Activated T-helper 1 cell treated with Interleukin-2 at 50 U/mL for 16 hours (primary cell): ENCODE measurements around the gene XKR7.

ENCODE experiments used
- DNase-seq: peaks from one replicate; pipeline ENCODE4 v3.0.0-alpha.2; 2020; ENCODE audit warnings: low read depth

The XKR7 gene

DNA sequence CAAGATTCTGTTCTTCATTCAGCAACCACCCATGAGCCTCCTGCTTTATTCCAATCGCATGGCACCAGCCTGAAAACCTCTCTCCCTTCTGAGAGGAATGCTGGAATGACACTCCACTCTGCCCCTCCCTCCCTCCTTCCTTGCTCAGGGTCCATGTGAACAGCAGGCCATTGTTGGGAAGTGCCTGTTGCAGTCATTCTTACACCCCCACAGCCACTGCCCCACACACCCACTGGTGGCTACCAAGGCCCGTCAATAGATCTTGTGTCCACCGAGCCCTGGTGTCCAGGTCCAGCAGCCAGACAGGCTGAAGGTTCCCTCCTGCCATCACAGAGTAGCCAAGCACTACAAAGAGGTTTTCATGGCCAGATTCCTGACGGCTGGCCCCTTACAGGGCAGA, 22.6 kb upstream of the XKR7 start:
- no peak for DNase-seq

DNA sequence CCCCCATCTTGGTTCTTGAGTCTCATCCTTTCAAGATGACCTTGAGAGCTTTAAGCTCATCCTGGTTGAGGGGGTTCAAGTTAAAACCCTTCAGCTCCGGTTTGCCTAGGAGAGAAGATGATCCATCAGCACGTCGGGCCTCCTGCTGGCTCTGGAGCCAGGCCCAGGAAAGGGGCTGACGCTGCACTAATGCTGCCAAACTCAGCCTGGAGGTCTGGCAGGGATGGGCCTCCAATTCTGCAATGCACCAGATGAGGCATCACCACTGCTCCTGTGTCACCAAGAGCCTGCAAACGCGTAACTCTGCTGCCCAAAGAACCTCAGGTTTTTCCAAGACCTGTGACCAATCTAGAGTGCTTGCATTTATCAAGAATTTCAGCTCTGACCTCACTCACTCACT, 22.2 kb upstream of the XKR7 start:
- DNase-seq: no peak

DNA sequence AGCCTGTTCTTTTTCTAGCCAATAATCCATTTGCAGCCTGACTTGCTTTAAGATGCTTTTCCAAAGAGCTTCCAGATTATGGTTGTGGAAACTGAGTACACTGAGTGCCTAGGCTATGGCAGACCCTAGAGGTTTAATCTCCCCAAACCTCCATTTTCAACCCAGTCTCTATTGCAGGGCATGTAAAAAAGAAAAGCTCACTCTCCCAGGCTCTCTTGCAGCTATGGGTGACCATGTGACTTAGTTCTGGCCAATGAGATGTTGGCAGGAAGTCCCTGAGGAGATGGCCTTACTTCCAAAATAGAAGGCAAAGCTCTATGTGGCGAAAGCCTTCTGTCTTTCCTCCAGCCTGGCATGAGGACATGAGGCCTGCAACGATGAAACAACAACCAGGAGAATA, 19.9 kb upstream of the XKR7 start:
- DNase-seq: no peak

DNA sequence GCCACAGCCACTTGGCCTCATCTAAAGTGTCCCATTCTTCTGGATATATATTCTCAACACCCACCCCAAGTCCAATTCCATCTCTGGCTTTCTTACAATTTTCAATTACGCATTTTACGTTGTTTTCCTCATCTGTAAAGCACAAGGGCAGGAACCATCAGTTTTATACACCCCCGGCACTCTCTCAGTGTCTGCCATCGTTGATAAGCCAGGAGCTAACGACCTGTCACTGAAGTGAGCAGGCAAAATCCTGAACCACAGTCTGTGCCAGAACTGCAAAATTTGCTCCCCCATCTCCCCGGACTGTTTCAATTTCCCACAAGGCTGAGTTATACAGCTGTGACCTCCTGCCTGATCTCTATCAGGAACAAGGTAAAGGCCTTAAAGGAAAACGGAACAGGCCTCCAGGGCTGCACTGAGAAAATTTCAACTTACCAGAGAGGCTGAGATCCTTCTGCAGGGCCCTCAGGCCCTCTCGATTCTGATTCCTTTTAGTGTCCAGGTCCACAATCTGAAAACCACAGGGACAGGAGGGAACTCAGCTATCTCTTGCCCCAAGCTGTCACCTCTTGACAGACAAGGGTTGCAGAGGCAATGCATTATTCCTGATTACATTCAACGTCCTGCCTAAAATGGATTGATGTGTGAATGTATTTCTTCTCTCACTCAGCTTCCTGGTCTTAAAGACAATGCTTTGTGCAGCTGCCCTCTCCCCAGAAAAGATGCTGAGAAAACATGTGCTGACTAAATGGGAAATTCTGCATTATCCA, 17.9 kb upstream of the XKR7 start:
- DNase-seq: no peak

DNA sequence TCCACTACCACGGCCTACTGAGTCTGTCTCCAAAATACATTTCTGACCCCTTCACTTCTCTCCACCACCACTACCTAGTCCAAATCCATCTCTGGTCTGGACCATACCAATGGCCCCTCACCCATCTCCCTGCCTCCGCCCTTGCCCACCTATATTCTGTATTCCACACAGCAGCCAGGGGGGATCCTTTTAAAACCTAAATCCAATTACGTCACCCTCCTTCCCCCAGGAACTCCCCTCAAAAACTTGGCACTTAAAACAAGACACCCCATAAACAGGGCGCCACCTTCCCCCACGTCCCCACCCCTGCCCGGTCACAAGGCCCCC, 16.8 kb upstream of the XKR7 start:
- no peak for DNase-seq

DNA sequence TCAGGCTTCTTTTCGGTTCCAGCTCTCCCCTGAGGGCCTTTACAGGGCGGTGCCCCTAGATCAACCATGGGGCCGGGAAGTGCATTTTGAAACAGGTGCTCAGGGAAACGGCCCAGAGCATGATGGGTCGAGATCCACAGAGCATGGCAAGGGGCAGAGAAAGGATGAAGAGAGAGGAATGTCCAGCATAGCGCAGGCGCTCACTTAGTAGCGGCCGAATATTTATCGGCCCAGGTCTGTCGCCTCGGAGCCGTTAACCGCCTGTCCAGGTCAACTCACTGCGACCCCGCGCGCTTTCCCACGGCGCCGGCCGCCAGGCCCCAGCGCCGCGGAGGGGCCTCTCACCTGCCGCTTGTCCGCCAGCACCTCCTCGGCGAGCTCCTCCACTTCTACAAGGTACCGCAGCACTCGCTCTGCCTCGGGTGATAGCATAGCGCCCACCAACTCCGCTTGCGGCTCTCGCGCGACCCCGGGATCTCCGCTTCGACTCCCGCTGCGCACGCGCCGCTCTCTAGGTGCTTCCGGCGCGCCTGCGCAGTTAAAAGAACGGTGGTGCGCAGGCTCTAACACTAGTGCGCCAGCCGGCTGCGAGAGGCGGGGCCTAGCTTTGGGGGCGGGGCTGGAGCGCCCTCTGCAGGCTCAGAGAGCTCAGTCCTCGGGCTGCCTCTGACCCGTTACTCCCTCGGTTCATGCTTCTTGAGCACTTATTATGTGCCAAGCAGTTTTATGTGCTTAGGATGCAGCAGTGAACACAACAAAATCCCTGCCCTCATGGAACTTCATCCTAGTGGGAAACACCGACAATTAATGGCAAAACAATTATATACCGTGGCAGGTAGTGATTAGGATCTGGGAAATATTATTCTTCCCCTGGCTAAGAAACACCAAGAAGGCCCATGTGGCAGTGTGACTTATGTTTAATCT, 16.2 kb upstream of the XKR7 start, which contains the start of gene PDRG1:
Gene PDRG1 (minus strand): TSS at position 517 of the 924 bp plus-strand sequence. CDS start 85 bp downstream, at position 432.
- peak; percentile 94 for DNase-seq

DNA sequence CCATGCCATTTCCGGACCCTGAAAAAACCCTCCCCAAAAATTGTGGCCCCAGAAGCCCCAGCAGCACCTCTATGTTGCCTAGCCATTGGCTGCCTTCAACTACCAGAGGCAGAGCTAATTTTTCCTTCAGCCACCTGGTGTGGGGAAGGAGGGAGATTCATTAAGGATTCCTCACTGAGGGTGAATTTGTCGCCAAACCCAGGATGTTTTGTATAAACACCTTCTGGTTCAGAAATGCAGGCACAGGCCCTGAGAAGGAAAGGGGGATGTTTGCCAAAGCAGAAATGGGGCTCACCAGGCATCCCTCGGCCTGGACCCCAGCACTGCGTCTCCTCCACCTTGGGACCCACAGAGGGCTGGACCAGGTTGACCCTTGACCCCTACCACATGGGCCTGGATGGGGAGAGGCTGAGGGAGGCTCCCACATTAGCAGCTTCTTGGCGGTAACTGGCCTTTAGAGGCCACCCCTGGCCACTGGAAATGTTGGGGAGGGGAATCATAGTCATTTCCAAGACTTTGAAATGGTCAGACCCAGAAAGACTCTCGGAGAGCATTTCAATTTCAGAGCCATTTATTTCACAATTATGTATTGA, 14.3 kb upstream of the XKR7 start:
- DNase-seq: no peak

DNA sequence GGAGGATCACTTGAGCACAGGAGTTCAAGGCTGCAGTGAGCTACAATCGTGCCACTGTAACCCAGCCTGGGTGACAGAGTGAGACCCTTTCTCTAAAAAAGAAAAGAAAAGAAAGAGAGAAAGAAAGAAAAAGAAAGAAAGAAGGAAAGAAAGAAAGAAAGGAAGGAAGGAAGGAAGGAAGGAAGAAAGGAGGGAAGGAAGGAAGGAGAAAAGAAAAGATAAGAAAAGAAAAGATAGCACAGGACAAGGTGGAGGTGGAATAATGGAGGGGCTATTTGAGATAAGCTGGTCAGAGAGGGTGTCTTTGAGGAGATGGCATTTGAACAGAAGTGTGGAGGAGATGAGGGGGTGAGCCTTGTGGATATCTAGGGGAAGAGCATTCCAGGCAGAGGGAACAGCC, 13.5 kb upstream of the XKR7 start:
- no peak for DNase-seq

DNA sequence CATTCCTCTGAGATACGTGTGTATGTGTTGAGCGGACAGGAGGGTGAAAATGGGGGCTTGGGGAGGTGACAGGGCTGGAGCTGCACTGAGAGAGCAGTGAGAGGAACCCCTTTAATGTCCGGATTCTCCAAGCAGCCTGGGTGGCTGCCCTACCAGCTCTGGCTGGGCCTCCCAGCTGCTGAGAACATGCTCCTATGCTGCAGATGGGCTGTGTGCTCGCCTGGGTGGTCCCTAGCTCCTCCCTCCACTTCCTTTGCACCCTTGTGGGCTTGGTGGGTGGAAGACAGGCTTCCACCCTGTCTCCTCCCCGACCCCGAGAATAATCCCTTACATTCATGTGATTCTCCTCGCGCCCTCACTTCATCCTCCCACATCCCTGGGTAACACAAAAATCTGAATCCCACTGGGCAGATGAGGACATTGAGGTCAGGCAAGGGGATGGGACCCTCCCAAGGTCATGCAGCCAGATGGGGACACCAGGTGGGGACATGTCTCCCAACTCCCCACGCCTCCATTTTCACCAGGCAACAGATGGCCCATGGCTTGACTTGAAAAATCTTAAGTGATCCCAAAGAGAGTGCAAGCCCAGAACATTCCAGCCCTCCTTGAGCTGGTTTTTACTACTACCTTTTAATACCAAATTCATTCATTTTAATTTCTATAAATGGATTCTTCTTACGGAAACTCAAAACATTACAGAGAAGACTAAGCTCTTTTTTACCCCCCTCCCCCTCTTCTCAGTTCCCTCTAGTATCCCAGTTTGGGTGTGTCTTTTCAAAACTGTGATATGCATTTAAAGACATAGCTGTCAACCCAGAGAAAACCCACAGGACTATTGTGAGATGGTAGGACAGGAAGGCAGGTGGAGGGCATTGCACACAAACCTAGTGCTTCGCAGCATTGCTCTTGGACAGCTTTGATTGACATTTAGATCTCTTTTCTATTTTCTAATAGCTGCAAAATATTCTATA, 11.1 kb upstream of the XKR7 start:
- DNase-seq: no peak

DNA sequence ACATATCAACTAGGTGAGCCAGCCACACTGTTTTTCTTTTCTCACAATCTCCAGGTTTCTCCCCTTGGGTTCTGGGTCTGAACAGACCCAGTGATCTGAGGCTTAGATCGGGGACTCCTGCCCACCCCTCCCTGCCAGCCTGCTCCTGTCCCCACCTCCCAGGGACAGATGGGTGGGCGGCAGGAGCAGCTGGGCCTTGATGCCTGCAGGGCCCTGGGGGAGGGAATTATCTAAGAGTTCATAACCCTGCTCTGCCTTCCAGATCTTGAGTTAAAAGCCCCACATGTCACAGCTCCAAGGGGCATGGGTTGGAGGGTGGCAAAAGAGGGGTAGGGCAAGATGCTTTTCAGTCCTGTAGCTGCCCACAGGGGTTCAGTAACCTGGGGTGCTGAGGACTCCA, 5.2 kb upstream of the XKR7 start:
- DNase-seq: no peak

DNA sequence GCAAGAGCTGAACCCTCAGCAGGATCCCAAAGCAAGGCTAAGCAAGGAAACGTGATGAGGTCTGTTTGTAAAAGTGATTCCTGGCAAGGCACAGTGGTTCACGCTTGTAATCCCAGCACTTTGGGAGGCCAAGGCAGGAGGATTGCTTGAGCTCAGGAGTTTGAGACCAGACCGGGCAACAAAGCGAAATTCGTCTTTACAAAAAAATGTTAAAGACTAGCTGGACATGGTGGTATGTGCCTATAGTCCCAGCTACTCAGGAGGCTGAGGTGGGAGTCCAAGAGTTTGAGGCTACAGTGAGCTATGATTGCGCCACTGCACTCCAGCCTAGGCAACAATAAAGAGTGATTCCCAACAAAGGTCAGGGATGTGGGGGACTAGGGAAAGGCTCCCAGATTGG, 4.1 kb upstream of the XKR7 start:
- DNase-seq: no peak

DNA sequence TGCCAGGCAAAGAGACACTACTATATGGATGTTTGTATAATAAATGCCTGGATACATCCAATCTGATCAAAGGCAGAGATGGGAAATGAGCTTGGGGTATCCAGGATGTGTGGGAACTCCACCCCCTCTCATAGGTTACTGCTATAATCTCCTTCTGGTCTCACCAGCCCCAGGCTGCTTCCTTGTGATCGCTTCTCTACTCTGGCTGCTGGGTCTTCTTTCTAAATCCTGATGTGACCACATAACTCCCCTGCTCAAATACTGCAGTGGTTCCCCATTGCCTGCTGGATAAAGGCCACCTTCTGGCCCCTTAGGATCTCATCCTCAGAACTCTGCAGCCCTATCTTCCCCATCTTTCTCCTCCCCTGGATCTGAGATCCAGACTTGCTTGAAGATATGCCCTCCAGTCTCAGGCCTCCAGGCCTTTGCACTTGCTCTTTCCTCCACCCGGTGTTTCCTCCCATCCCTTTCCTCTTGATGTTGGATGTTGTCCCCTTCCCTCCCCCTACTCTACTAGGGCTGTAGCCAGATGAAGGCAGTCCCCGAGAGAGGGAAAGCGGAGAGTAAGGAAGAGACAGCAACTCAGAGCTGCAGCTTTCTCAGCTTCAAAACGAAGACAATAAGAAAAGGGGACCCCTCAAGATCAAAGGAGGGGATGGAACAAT, 828 bp upstream of the XKR7 start:
- DNase-seq: no peak

DNA sequence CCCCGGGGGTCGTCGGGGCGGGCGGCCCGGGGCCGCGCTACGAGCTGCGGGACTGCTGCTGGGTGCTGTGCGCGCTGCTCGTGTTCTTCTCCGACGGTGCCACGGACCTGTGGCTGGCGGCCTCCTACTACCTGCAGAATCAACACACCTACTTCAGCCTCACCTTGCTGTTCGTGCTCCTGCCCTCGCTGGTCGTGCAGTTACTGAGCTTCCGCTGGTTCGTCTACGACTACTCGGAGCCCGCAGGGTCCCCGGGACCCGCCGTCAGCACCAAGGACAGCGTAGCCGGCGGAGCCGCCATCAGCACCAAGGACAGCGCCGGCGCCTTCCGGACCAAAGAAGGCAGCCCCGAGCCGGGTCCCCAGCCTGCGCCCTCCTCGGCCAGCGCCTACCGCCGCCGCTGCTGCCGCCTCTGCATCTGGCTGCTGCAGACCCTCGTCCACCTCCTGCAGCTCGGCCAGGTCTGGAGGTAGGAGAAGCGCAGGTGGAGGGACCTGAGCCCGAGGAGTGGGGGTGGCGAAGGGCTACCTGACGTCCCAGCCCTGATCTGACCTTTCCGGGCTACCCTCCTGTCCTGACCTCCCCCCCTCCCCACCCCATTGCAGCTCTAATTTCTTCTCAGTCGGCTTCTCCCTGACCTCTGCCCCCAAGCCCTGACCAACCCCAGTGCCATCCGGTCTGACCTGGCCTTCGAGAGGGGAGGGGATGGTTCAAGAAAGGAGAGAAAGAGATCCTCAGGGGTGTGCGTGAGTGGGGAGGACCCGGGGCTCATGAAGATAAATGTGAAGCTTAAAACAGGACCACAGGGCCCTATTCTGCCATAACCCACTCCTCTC, 558 bp downstream of the XKR7 start:
- DNase-seq: peak; percentile 67

DNA sequence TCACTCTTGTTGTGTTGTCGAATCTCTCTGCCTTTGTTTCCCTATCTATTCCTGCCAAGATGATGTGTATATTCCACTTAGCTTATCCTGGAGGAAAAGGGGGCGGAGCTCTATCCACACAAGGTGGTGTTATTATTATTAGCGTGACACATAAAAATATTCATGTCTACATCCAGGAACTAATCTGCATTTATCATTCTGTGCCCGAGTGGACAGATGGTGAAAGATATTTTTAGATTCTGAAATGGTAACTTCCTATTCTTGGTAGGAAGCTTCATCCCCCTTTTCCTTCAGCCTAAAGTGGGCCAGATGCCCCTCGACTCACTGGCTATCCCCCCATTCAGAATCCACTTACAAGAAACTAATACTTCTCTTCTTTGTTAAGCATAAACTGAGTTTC, 2.0 kb downstream of the XKR7 start:
- DNase-seq: no peak

DNA sequence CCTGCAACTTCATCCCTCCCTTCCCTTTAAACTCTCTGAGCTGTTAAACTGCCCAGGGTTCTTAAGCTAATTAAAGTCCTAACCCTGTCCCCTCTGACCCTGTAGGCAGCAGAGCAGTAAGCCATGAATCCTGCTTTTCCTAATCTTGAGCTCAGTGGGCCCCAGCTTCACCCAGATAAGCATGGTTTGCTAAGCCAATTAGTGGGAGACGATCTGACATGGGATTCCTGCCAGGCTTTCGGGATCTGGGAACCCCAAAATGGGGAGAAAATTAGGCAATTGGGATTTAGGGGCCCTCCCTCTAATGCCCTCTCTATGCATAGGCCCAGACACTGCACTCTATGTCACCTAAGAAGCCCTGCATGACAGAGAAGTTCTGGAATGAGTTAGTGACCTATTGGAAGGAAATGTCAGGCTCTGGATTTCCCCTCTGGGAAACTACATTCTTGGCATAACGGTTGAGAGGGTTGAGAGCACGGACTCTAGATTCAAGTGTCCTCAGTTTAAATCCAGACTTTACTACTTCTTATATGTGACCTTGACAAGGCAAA, 4.6 kb downstream of the XKR7 start:
- DNase-seq: no peak

DNA sequence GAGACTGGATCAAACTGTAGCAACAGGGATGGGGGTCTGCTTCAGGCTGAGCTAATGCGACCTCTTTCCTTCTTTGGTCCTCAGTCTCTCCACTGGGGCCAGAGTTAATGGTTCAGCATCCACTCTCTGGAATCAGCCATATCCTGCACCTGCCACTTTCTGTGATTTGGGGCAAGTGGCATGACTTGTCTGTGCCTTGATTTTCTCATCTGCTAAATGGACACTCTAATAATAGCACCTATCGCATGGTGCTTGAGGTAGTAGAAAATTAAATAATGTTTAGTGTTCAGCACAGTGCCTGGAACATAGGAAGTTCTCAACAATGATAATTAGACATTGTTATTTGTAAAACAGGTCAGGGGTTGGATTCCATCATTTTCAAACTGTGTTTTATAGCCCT, 6.3 kb downstream of the XKR7 start:
- DNase-seq: no peak

DNA sequence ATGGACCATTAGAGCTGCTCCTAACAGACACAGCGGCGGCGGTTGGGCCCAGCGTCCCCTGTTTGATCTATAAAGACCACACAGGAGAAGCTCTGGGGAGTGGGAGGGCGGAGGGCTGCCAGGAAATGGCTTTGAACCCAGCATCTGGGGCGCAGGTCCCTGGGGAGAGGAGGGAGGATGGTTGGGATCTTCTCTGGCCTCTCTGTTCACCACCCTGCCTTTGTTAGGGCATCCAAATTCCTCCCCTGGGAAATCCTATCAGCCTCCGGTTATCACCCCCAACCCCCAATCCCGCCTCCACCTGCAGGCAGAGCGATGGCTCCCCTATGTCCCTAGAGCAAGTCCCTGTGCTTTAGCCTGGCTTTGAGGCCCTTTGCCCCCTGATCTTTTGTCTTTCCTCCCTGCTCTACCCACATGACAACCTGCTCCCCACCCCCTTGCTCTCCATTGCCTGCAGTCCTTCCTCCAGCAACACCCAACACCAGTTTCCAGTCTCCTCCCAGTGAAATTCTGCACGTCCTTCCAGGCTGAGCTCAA, 7.1 kb downstream of the XKR7 start:
- DNase-seq: no peak

DNA sequence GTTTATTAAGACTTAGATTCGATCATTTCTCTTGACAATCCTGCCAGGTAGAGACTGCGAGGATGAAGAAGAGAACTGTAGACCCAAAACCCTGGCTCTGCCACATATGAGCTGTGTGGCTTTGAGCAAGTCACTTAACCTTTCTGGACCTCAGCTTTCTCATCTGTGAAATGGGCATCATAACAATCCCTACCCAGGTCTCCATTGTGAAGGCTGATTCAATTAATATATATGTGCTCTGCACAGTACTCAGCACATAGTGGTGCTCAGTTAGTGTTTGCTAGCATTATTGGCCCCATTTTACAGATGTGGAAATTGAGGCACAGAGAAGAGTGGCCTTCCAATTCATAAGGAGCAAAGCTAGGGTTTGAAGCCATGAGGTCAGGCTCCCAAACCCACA, 7.9 kb downstream of the XKR7 start:
- no peak for DNase-seq

DNA sequence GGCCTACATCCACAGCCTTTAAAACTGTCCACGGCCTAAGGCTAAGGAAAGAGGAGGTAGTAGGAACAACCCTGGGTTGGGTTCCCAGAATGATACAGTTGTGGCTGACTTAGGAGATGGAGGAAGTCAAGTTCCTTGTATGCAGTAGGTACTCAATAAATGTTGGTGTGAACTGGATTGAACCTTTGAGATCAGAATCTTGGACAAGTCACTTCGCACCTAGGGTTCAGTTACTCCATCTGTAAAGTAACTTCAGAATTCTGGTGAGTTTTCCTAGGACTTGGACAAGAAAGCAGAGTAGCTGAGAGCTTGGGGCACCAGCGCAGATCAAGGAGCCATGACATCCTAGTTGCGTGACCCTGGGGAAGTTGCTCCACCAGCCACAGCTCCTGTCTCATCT, 9.1 kb downstream of the XKR7 start:
- no peak for DNase-seq
